ENCODE measurements around the gene TAF15.

- TF ChIP-seq CTCF (IDR thresholded peaks at IDR 0.05) (no peak), POLR2A (IDR thresholded peaks at IDR 0.05) (no peak)
Observed at GRCh38 chr17:35765756-35766488, 43.4 kb upstream of the TAF15 start.

All from right lobe of liver (tissue), 4 donors.